GM12801 (cell line): ENCODE measurements around the gene GRID2.

Experiments
- CTCF ChIP-seq: IDR thresholded peaks from one replicate; pipeline ENCODE4 v1.5.1; 2011; ENCODE audit warnings: control low read depth; ENCODE audit not compliant: insufficient read length; ENCODE audit errors: extremely low read depth

The GRID2 gene

GRCh38 chr4:92677805-92678204, 374.0 kb downstream of the GRID2 start:
- TF ChIP-seq CTCF, result no peak

GRCh38 chr4:92678292-92678691, 374.5 kb downstream of the GRID2 start:
- no peak for TF ChIP-seq CTCF

DNA sequence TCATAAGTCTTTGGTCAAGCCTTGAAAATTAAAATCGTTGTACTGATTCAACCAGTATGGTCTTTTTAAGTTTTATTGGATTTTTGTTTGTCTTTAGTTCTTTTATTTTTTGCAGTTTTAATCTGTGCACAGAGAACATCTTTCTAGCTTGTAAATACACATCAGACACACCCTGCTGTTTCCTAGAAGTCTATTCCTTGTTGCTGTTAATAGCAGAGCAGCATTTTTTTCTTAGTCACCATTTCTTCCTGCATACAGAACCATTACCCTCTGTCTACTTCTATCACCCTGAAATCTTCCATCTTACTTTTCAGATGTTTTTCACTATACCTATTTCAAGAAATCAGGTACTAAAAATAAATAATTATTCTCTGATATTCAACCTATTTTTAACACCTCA, 375.4 kb downstream of the GRID2 start:
- TF ChIP-seq CTCF, result no peak

DNA sequence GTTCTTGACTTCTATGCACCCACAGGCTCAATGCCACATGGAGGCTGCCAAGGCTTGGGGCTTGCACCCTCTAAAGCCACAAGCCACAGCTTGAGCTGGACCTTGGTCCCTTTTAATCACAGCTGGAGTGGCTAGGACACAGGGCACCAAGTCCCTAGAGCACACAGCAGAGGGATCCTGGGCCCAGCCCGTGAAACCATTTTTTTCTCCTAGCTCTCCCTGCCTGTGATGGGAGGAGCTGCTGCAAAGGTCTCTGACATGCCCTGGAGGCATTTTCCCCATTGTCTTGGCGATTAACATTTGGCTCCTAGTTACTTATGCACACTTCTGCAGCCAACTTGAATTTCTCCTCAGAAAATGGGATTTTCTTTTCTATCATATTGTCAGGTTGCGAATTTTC, 410.9 kb downstream of the GRID2 start:
- no peak for TF ChIP-seq CTCF

DNA sequence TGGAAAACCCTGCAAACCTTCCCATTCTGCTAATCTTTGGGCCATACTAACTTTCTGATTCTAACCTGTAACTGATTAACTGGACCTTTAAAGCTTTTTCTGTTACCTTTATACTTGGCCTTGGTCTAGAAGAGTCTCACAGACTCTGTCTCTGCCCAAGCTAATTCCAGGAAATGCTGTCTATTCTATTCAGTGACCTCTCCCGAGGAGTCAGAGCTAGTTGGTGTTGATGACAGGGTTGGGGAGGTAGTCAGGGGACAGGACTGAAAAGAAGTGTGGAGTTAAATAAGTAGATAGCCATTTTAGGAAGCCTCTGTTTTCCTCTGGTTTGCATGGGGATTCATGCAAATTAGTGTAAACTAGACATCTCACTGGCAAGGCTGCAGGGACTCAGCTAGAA, 429.5 kb downstream of the GRID2 start:
- no peak for TF ChIP-seq CTCF

- no peak for TF ChIP-seq CTCF
Observed at GRCh38 chr4:92735025-92735665, 431.4 kb downstream of the GRID2 start.

- no peak for TF ChIP-seq CTCF
Observed at GRCh38 chr4:92760433-92760832, 456.7 kb downstream of the GRID2 start.

DNA sequence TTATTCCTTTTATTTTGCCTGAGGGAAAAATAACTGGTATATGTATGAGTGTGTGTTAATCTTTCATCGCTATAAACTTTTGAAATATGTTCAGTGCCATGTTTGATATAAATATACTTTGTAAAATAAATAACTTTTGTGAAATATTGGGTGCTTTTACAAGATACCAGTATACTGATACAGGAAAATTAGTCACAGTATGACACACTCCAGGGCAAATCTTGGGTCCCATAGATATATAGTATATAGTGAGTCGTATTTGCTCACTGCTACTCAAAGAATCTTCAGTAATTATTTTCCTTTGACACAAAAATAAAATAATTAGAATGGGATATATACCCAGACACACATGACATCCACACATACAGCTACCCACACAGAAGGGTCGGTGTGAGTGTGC, 472.3 kb downstream of the GRID2 start:
- no peak for TF ChIP-seq CTCF
